ENCODE results near the gene ZIM2.
"Not testable (repeated sequence)": the region's sequence is repeated elsewhere in the genome, so short reads cannot be mapped to it uniquely, and the experiment has no call there.

Gene ZIM2

DNA sequence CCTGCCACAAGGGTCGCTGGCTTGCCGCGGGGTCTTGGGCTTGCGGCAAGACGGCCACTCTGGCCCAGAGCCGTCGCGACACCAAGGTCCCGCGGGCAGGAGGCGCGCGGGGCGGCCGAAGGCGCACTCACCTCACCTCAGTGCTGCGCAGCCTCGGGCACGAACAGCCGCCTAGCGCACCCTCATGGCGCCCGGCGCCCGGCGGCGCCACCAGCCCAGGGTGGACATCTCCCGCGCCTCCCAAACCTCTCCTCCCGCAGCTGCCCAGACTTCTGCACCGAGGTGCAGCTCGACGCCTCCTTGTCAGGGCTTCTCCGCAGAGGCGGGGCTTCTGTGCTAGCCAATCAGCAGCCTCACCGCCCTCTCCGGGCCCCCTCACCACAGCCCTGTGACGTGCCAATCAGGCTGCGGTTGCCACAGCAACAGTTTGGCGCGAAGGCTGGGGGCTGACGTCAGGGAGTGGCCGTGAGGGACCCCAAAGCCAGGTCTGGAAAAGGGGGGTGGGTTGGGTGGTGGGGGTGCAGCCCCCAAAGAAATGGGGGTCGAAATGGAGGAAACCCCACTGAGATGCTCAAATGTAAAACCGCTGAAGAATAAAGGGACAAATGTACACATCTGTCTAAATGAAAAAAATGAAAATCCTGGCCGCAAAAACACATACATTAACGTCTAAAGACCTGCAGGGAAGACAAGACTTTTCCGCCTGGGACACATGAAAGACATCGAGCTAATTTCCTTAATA is at the start of gene ZIM2, which contains the start of gene PEG3:
Gene ZIM2, minus strand, starts transcription at position 276 of the 742 bp plus-strand sequence. CDS start 16,449 bp downstream, outside the sequence.
Gene PEG3, minus strand, starts transcription at position 276 of the 742 bp plus-strand sequence. CDS start 16,071 bp downstream, outside the sequence.
- no peak for DNase-seq (ENCODE audit: low spot score)

DNA sequence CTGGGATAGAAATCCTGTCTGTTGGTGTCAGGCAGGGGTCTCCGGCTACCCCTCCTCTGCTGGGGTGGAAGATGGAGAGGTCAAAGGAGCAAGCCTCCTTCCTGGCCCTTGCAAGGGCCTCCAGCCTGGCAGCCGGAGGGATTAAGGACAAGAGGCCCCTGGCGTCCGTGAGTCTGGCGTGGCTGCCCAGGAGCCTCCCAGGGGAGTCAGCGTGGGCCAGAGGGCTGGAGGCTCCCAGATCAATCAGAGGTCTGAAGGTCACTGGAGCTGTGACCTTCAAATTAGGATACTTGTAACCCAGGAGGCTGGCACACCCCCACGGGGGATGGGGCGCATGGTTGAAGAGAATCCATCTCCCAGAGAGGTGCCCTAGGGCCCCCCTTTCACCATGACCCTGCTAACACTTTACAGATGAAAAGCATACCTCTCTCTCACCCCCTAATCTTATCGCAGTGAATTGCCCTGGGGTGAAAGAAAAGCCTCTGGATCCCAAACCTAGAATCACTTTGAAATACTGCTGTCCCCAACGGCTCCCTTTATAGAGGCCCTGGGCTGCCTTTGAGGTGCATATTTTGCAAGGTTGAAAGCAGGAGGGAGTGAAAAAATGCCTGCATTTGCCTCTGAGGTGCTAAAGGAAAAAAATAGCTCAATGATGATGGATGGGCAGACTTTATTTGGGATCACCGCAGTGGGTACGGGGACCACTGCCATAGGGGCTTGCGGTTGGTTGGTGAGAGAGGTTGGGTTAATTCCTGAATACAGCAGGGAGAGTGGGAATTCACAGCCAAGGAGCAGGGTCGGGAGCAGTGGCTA is 44.9 kb upstream of the ZIM2 start:
- no peak for DNase-seq (ENCODE audit: low spot score)

DNA sequence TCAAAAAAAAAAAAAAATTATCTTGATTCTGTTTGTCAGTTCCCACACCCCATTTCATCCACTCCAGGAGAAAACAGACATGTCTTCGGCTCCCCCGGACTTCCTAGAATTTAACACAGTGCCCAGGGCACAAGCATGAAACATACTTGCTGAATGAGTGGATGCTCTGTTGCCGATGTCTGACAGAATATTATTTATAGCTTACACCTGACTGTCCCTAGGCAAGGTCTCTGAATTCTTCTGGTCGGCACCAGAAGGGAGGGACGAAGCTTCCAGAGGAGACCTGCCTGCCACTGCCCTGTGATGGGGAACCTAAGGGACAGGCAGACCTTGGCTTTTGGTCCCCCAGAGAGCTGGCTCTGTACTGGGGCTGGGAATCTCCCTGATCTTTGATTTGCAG is 43.9 kb upstream of the ZIM2 start:
- no peak for DNase-seq (ENCODE audit: low spot score)

DNA sequence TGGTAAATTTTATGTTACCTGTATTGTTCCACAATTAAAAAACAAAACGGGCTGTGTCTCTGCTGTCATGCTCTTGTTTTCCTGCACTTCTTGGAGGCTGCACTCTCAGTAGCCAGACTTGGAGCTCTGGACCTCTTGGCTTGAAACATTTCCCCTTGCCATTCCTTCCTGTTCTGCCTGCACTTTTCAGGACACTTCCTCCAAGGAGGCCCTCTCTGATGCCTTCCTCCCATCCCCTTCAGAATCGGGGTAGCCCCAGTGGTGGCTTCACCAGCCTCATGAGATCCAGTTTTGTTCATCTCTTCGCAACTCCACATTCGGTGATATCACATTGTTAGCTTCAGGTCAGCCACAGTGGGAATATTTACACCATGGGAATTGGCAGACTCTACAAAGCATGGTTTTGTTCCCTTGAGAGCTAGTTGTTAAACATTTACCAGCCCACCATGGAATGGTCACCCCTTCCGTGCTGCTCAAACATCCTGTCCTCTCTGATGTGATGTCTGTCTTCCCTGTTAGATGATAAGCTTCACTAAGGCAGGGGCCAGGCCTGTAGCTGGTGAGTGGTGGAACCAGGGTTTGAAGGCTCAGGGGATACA is 40.2 kb upstream of the ZIM2 start:
- DNase-seq (ENCODE audit: low spot score) = no peak

DNA sequence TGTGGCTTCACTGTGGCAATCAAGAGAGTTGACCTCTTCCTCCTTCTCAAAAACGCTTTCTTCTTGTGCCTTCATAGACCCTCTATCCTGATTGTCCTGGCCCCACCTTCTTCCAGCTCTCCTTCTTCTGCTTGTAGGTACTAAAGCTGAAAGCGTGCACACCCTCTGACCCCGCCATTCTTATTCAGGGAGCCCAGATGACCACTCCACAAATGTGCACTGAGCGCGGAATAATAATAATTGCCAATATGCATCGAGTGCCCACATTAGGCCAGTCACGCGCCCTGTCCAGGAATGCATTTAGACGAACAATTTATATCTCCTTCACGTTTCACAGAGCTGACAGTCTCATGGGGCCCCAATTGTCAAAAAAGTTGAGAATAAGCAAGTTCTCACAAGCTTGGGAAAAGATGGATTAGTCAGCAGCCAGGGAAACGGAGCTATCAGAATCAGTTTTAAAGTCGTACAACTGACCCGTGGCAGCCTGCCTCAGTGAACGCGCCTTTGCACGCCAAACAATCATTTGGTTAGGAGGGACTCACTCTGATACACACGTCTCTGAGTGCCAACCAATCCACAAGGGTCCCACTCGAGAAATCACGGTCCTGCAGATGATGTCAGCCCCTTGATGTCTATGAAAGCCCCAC is 36.7 kb upstream of the ZIM2 start:
- DNase-seq (ENCODE audit: low spot score) = no peak

DNA sequence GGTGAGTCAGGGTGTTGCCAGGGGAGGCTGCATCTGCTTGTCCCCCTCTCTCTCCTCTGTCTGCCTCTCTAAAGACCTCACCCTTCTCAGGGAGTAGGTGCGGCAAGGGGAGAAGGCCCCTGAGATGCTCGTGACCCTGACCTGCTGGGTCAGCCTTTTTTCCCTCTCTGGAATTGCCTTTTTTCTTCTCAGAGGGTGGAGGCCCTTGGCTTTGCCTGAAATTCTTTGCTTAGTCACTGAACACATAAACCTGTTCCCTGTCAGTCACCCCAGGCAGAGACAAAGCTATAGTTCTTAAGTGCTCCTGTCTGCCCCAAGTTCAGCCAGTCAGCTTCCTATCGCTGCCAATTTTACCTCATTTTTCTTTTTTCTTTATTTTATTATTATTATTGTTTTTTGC is 35.2 kb upstream of the ZIM2 start:
- DNase-seq (ENCODE audit: low spot score) = no peak

DNA sequence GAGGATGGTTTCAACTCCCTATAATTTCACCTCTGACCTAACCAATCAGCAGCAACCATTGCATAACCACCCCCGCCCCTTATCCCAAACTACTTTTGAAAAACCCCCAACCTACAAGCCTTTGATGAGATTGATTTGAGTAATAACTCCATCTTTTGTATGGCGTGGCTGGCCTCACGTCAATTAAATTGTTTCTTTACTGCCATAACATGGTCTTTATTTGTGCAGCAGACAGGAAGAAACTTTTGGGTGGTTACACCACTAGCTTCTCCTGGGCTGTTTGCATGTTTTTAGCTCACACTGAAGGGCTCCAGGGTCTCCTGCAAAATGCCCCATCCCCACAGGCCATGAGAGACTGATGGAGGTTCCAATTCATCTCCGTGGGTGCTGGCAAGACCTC is 34.0 kb upstream of the ZIM2 start:
- DNase-seq (ENCODE audit: low spot score) = no peak

DNA sequence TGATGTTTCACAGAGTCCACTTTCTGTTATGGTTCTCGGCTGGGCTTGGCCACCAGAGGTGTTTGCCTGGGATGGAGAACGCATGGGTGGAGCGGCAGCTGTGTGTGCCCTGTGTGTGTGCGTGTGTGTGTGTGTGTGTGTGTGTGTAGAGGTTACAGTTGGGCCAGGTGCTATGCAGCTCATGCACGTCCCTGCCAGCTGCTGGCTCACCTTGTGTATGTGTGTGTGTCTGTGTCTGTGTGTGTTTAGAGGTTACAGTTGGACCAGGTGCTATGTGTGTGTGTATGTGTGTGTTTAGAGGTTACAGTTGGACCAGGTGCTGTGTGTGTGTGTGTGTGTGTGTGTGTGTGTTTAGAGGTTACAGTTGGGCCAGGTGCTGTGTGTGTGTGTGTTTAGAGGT is 33.0 kb upstream of the ZIM2 start:
- no peak for DNase-seq (ENCODE audit: low spot score)

DNA sequence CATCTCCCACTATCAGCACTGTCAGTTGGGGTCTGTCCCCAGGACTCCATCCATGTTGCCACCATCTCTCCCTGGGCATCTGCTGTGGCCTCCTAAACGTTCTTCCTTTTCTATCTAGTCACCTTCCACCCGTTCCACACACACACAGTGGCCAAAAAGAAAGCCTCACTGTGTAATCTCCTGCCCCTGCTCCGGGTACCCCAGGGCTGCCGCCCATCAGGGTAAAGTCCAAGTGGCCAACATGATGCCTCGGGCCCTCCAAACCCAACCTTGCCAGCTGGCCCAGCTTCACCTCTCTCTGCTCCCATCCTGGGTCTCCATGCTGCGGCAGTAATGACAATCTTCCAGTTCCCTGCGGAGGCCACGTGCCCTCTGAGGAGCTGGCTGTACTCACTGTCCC is 29.4 kb upstream of the ZIM2 start:
- DNase-seq (ENCODE audit: low spot score) = no peak

DNA sequence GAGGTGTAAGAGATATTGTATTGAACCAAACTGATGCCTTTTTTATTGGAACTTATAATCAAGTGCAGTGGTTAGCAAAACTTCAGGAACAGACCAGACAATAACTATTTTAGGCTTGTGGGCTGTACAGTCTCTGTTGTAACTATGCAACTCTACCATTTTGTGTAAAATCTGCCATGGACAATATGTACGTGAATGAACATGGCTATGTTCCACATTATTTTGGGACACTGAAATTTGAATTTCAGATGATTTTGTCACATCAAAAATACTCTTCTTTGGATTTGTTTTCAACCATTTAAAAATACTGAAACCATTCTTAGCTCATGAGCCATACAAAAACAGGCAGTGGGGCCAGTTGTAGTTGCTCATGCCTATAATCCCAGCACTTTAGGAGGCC is 27.9 kb upstream of the ZIM2 start:
- no peak for DNase-seq (ENCODE audit: low spot score)

DNA sequence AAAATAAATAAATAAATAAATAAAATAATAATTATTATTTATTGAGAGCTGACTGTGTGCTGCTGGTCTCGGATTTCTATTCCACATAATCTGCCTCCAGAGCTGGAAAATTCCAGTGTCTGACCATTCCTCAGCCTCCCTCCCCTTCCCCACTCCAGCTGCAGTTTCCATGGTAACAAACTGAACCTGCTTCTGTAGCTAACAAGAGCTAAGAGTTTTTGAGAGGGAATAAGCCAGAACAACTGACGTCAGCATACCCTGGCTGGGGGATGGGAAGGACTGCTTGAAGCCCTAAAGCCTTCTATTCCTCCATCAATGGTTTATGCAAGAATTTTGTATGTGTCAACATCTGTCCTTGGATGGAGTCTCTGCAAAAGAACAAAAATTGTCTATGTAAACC is 26.0 kb upstream of the ZIM2 start:
- DNase-seq (ENCODE audit: low spot score) = no peak

DNA sequence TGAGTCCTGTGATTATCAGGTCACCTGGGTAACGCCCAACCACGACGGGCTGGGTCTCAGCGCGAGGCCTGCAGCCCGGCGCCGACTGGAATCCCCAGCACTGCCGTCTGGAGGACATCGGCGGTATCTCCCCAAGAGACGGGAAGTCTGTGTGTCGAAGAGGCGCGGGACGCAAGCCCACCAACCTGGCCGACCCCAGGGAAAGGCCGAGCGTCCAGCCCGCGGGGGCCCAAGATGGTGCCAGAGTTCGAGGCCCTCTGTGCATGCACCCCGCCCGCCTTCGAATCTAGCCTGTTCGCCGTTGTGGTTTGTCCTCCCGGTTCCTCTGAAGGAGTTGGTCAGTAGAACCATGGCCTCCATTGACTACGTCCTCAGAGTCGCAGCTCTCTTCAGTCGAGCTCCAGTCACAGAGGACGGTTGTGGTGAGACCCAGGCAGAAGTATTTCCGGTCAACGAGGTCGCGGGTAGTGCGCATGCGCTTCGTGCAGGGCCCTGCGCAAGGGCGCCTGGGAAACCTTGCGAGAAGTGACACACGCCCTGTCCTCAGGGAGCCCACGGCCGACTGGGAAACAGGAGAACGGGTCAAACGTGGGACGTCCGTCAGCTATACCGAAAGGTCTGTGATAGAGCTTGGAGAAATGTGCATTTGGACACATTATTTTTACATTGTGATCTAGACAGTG is 24.1 kb upstream of the ZIM2 start:
- DNase-seq (ENCODE audit: low spot score) = no peak

DNA sequence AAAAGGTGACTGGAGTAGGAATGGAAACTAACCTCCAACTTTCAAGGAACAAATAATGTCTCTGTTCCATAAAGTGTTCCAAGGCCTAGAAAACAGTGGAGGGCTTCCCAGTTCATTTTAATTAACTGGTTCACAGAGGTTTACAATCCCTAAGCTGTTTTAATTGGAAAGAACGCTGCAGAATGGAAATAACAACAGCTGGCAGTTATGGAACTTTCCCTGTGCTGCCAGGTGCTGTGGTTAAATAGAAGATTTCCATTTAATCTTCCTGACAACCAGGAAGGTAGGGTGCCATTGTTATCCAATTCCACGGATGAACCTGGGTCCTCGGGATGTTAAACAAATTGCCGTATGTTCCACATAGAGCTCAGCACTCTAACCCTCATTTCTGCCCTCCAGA is 22.2 kb upstream of the ZIM2 start:
- no peak for DNase-seq (ENCODE audit: low spot score)

DNA sequence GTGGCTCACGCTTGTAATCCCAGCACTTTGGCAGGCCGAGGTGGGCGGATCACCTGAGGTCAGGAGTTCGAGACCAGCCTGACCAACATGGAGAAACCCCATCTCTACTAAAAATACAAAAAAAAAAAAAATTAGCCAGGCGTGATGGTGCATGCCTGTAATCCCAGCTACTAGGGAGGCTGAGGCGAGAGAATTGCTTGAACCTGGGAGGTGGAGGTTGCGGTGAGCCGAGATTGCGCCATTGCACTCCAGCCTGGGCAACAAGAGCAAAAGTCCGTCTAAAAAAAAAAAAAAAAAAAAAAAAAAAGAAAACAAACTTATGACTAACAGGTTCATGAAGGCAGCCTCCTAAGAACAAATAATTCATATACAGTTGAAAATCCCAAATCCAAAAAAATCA is 19.9 kb upstream of the ZIM2 start:
- DNase-seq (ENCODE audit: low spot score) = not testable (repeated sequence)

DNA sequence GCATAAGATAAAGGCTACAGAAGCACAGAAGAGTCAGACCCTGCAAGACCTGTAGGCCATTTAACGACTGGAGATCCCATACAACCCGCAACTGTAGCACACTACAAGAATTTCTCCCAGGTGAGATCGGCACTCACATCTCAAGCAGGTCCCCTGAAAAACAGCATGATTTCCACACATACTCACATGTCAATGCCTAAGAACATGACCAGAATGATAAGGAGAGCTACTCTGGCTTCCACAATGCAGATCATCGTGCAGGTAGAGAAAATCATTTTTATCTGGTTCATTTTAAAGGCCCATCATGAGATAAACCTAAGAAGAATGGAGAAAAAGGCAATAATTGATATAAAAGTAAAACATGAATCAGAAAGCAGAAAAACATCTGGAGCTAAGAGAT is 17.5 kb upstream of the ZIM2 start:
- DNase-seq (ENCODE audit: low spot score) = no peak

DNA sequence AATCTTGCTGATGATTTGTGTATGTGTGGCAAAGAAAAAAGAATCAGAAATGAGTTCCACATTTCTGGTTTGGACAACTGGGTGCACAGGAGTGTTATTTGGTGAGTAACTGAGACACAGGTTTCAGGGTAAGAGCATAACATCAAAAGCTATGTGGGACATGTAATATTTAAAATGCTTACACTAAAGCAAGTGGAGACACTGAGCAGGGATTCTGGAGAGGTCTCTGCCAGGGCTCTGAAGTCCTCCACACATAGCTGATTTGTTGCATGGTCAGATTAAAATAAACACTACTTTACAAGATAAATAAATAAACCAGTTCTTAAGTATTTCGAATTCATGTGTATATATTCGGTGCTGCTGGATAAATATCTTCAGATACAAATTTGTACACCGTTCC is 16.3 kb upstream of the ZIM2 start:
- no peak for DNase-seq (ENCODE audit: low spot score)

DNA sequence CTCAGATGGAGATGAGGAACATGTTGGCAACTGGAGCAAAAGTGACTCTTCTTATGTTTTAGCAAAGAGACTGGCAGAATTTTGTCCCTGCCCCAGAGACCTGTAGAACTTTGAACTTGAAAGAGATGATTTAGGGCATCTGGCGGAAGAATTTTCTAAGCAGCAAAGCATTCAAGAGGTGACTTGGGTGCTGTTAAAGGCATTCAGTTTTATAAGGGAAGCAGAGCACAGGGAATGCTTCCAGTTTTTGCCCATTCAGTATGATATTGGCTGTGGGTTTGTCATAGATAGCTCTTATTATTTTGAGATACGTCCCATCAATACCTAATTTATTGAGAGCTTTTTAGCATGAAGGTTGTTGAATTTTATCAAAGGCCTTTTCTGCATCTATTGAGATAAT is 11.8 kb upstream of the ZIM2 start:
- not testable (repeated sequence) for DNase-seq (ENCODE audit: low spot score)

DNA sequence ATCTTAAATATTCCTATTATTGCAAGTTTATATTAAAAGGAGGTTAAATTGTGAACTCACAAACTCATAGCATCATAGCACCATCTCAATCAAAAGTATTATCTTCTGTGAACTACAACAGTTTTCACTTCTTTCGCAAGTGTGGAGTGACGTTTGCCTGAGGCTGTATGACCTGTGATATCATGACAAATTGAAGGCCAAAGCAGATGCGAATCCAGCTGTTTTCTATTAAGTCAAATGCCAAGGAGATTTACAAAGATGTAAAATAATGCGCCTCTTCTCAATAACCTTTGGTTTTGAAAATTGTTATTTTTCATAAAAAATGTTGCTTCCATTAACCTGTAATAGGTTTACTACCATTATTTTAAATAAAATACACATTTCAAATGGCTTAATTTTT is 7.6 kb upstream of the ZIM2 start:
- no peak for DNase-seq (ENCODE audit: low spot score)

DNA sequence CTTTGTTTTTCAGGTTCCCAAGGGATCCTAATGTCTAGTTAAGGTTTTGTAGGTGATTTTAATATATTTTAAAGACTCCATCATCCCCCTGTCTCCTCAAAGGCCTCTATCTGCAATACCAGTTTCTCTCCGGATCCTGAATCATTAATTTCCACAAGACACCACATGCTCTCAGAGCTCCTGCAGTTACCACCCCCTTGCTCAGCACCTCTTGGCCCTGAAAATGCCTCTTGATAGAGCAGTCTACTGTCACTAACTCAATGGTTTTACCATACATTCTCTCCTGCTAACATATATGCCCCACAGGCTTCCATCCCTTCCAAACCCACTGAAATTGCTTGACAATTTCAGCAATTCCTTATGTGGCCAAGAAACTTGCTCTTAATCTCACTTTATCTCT is 1.9 kb upstream of the ZIM2 start:
- DNase-seq (ENCODE audit: low spot score) = no peak

DNA sequence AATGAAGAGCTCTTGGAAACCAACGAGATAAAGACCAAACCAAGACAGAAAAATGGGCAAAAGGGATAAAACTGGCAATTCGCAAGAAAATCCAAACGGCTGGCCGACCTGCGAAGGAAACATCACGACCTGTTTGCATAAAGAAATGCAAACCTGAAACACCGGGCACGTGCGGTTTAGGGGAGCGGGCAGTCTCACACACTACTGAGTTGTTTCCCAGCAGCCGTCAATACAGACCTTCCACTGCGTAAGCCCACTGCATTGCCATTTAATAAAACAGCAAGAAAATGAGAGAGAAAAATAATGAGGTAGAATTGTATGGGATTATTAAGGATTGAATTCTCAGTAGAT is 642 bp upstream of the ZIM2 start:
- DNase-seq (ENCODE audit: low spot score) = no peak

DNA sequence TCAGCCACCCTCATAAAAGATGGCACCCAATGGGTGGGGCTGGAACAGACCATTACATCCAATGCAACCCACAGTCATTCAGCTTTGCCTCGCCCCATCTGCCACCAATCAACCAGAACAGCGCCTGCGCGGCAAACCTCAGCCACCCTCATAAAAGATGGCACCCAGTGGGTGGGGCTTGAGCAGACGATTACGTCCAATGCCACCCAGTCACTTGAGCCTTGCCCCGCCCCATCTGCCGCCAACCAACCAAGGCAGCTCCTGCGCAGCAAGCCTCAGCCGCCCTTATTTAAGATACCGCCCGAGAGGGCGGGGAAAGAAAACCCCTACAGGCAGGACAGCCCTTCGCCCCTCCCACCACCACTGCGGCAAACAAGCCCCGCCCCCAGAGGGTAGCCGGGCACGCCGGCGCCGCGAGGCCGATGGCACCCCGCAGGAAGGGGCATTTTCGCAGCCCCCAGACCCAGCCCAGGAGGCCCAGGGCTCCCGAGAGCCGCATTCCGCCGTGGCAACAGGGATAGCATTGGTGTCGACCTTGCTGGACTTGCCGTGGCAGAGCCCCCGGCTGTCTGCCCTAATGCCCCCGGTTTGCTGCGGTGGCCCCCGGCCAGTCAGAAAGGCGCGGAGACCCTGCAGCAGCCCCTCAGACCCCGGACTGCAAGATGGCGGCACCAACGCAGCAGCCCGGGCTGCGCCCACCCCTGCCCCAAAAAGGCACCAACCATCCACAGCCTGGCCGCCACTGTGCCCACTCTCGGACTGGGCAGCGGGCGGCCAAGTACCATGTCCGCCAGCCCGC is 675 bp downstream of the ZIM2 start:
- no peak for DNase-seq (ENCODE audit: low spot score)
